ENCODE measurements around the gene WNT9A. TPM values are rescaled to one million over a fixed set of nuclear protein-coding genes. Genes with fewer than 3 reads are reported as not detected.

Gene WNT9A
- total RNA-seq, 1 experiment from 2014 or later: 0.24 TPM

- no peaks in the 10 kb centered on the region for H3K36me3 Mint-ChIP-seq (ENCODE audit: insufficient read depth, unreplicated experiment)
- BruUV-seq (replicated peaks): no TSS peak
These were observed 45.7 kb downstream of the WNT9A start for GRCh38 chr1:227901906-227902640.

GRCh38 chr1:227901239-227901905, 46.4 kb downstream of the WNT9A start:
- Mint-ChIP-seq H3K27me3 (ENCODE audit: unreplicated experiment) (peaks cover 41% of the 10 kb centered on the region), H3K36me3 (ENCODE audit: insufficient read depth, unreplicated experiment) (no peaks in the 10 kb centered on the region), H3K27ac (ENCODE audit: unreplicated experiment) (no peak overlapping the region), H3K4me3 (ENCODE audit: low read depth, unreplicated experiment) (no peak overlapping the region), H3K9me3 (ENCODE audit: low read depth, unreplicated experiment) (no peaks in the 10 kb centered on the region), H3K4me1 (ENCODE audit: low read depth, unreplicated experiment) (no peaks in the 10 kb centered on the region)
- TF ChIP-seq, protein P1, sequence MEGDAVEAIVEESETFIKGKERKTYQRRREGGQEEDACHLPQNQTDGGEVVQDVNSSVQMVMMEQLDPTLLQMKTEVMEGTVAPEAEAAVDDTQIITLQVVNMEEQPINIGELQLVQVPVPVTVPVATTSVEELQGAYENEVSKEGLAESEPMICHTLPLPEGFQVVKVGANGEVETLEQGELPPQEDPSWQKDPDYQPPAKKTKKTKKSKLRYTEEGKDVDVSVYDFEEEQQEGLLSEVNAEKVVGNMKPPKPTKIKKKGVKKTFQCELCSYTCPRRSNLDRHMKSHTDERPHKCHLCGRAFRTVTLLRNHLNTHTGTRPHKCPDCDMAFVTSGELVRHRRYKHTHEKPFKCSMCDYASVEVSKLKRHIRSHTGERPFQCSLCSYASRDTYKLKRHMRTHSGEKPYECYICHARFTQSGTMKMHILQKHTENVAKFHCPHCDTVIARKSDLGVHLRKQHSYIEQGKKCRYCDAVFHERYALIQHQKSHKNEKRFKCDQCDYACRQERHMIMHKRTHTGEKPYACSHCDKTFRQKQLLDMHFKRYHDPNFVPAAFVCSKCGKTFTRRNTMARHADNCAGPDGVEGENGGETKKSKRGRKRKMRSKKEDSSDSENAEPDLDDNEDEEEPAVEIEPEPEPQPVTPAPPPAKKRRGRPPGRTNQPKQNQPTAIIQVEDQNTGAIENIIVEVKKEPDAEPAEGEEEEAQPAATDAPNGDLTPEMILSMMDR (IDR thresholded peaks at IDR 0.05; ENCODE audit: unreplicated experiment): no peak
- BruUV-seq (replicated peaks): no TSS peak
- CTCF ChIA-PET: interaction anchor here (0.7 kb wide), 1 partner anchor 1324 kb away, joined by 5 read pairs; no protein-coding TSS in a partner anchor
- intact Hi-C loops (cut with micrococcal nuclease; ENCODE audit: unreplicated experiment): no loop called here
- DNase-seq: no peak

More at GRCh38 chr1:227901906-227902640, 45.7 kb downstream of the WNT9A start:
- Mint-ChIP-seq H3K27ac (ENCODE audit: unreplicated experiment) (no peak overlapping the region), H3K4me3 (ENCODE audit: low read depth, unreplicated experiment) (no peak overlapping the region), H3K9me3 (ENCODE audit: low read depth, unreplicated experiment) (no peaks in the 10 kb centered on the region), H3K27me3 (ENCODE audit: unreplicated experiment) (peaks cover 48% of the 10 kb centered on the region), H3K4me1 (ENCODE audit: low read depth, unreplicated experiment) (no peaks in the 10 kb centered on the region)
- CTCF ChIA-PET: no interaction called here
- TF ChIP-seq, protein P1 (IDR thresholded peaks at IDR 0.05; ENCODE audit: unreplicated experiment): no peak
- DNase-seq: no peak
- intact Hi-C loops (cut with micrococcal nuclease; ENCODE audit: unreplicated experiment): no loop called here

DNA sequence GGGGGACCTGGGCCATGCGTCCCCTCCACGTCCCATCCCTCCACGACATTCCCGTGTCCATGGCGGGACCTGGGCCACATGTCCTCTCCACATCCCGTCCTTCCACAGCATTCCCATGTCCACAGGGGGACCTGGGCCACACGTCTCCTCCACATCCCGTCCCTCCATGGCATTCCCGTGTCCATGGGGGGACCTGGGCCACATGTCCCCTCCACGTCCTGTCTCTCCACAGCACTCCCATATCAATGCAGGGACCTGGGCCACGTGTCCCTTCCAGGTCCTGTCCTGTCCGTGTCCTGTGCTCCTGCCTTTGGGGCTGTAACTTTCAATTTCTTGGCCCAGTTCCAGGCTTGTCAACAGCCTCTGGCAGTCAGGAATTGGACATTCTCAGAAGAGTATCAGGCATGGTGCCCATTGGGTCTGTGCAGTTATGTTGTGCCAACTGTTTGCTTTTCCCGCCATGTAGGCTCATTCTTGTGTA, 47.1 kb downstream of the WNT9A start:
- Mint-ChIP-seq H3K27ac (ENCODE audit: unreplicated experiment) (no peak overlapping the region), H3K4me3 (ENCODE audit: low read depth, unreplicated experiment) (no peak overlapping the region), H3K27me3 (ENCODE audit: unreplicated experiment) (peaks cover 41% of the 10 kb centered on the region), H3K36me3 (ENCODE audit: insufficient read depth, unreplicated experiment) (no peaks in the 10 kb centered on the region), H3K4me1 (ENCODE audit: low read depth, unreplicated experiment) (no peaks in the 10 kb centered on the region), H3K9me3 (ENCODE audit: low read depth, unreplicated experiment) (no peaks in the 10 kb centered on the region)
- BruUV-seq (replicated peaks): no TSS peak
- CTCF ChIA-PET: no interaction called here
- TF ChIP-seq, protein P1 (IDR thresholded peaks at IDR 0.05; ENCODE audit: unreplicated experiment): no peak
- intact Hi-C loops (cut with micrococcal nuclease; ENCODE audit: unreplicated experiment): no loop called here
- DNase-seq: no peak

GRCh38 chr1:227899820-227900449, 47.8 kb downstream of the WNT9A start:
- Mint-ChIP-seq H3K36me3 (ENCODE audit: insufficient read depth, unreplicated experiment) (no peaks in the 10 kb centered on the region), H3K4me3 (ENCODE audit: low read depth, unreplicated experiment) (no peak overlapping the region), H3K9me3 (ENCODE audit: low read depth, unreplicated experiment) (no peaks in the 10 kb centered on the region), H3K27me3 (ENCODE audit: unreplicated experiment) (peaks cover 41% of the 10 kb centered on the region), H3K27ac (ENCODE audit: unreplicated experiment) (no peak overlapping the region), H3K4me1 (ENCODE audit: low read depth, unreplicated experiment) (no peaks in the 10 kb centered on the region)
- intact Hi-C loops (cut with micrococcal nuclease; ENCODE audit: unreplicated experiment): no loop called here
- TF ChIP-seq, protein P1 (IDR thresholded peaks at IDR 0.05; ENCODE audit: unreplicated experiment): no peak
- CTCF ChIA-PET: no interaction called here
- no TSS peak for BruUV-seq (replicated peaks)
- no peak for DNase-seq
